MM.1S (cell line): ENCODE measurements around the gene MRPS6.

Experiments used
- DNase-seq: peaks from one replicate; pipeline ENCODE4 v3.0.0-alpha.2; 2015
- H2AFZ ChIP-seq: fragments of 300-600 bp; sonication (generic); 2 replicates; pipeline ENCODE4 v1.6.0; 2016; ENCODE audit warnings: antibody characterized with exemption, low read length
- H3F3A ChIP-seq: fragments of 300-600 bp; sonication (generic); 2 replicates; pipeline ENCODE4 v1.6.1; 2016; ENCODE audit warnings: mild to moderate bottlenecking, antibody characterized with exemption, low read length, moderate library complexity, mixed read lengths; ENCODE audit not compliant: insufficient read depth
- H3K27ac ChIP-seq: fragments of 300-600 bp; sonication (generic); 2 replicates; pipeline ENCODE4 v1.5.1; 2016; ENCODE audit warnings: mild to moderate bottlenecking, low read length
- H3K27me3 ChIP-seq: fragments of 300-600 bp; sonication (generic); replicated peaks from 2 replicates; pipeline ENCODE4 v1.6.0; 2016; ENCODE audit warnings: low read length; ENCODE audit not compliant: insufficient read depth
- H3K36me3 ChIP-seq: fragments of 300-600 bp; sonication (generic); replicated peaks from 2 replicates; pipeline ENCODE4 v1.6.1; 2016; ENCODE audit warnings: mild to moderate bottlenecking, low read length, mixed read lengths; ENCODE audit not compliant: insufficient read depth
- H3K4me1 ChIP-seq: fragments of 300-600 bp; sonication (generic); 2 replicates; pipeline ENCODE4 v1.6.1; 2016; ENCODE audit warnings: low read length, mixed read lengths
- H3K4me2 ChIP-seq: fragments of 300-600 bp; sonication (generic); 2 replicates; pipeline ENCODE4 v1.6.0; 2016; ENCODE audit warnings: low read depth, low read length
- H3K4me3 ChIP-seq: fragments of 300-600 bp; sonication (generic); 2 replicates; pipeline ENCODE4 v1.5.1; 2016; ENCODE audit warnings: low read length, mixed read lengths
- H3K79me2 ChIP-seq: fragments of 300-600 bp; sonication (generic); 2 replicates; pipeline ENCODE4 v1.6.1; 2016; ENCODE audit warnings: mixed run types, low read length, mixed read lengths
- H3K9ac ChIP-seq: fragments of 300-600 bp; sonication (generic); 2 replicates; pipeline ENCODE4 v1.6.1; 2016; ENCODE audit warnings: low read length, mixed read lengths
- H3K9me2 ChIP-seq: fragments of 300-600 bp; sonication (generic); replicated peaks from 2 replicates; pipeline ENCODE4 v1.6.1; 2016; ENCODE audit warnings: mild to moderate bottlenecking, low read length, mixed read lengths; ENCODE audit not compliant: insufficient read depth
- H3K9me3 ChIP-seq: fragments of 300-600 bp; sonication (generic); replicated peaks from 2 replicates; pipeline ENCODE4 v1.6.1; 2016; ENCODE audit warnings: mild to moderate bottlenecking, low read length, mixed read lengths; ENCODE audit not compliant: insufficient read depth
- H4K20me1 ChIP-seq: fragments of 300-600 bp; sonication (generic); 2 replicates; pipeline ENCODE4 v1.6.1; 2016; ENCODE audit warnings: mild to moderate bottlenecking, low read length, moderate library complexity, mixed read lengths; ENCODE audit not compliant: insufficient read depth
- CTCF ChIP-seq: fragments of 300-600 bp; sonication (generic); IDR thresholded peaks from 2 replicates; pipeline ENCODE4 v1.5.1; 2016; ENCODE audit warnings: antibody characterized with exemption, low read length, mixed read lengths
- EZH2 ChIP-seq: fragments of 300-600 bp; sonication (generic); optimal IDR thresholded peaks from 2 replicates; pipeline ENCODE3; 2017; ENCODE audit warnings: low read depth, mild to moderate bottlenecking, antibody characterized with exemption, low read length, mixed read lengths
- EZH2phosphoT487 ChIP-seq: fragments of 300-600 bp; sonication (generic); IDR thresholded peaks from 2 replicates; pipeline ENCODE4 v1.6.1; 2018; ENCODE audit warnings: antibody characterized with exemption, low read length

Gene MRPS6

DNA sequence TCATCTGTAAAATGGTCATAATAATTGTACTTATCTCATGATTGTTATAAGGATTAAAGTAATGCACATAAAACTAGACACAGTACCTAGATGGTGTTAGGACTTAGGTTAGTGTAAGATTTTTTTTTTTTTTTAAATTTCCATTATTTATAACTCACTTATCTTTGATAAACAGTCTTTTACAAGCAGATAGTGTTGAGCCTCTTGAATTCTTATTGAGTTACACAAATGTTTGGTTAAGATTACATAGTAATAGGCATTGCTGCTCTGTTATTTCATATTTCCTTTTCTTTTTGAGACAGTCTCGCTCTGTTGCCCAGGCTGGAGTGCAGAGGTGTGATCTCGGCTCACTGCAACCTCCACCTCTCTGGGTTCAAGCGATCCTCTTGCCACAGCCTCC, 15.4 kb downstream of the MRPS6 start:
- H3K4me2 ChIP-seq: no peak overlapping the region
- no peaks in the 10 kb centered on the region for H3F3A ChIP-seq
- peaks cover 4% of the 10 kb centered on the region; the same call in 1 of the 2 replicates for H4K20me1 ChIP-seq
- H3K27ac ChIP-seq: no peak overlapping the region
- H3K4me1 ChIP-seq: no peaks in the 10 kb centered on the region
- no peak overlapping the region for H2AFZ ChIP-seq
- no peak overlapping the region for H3K9ac ChIP-seq
- TF ChIP-seq EZH2phosphoT487 (no peak), EZH2 (no peak), CTCF (no peak)
- no peaks in the 10 kb centered on the region; the same call in 1 of the 2 replicates for H3K36me3 ChIP-seq
- no peaks in the 10 kb centered on the region for H3K27me3 ChIP-seq
- H3K79me2 ChIP-seq: peaks cover 85% of the 10 kb centered on the region
- H3K9me2 ChIP-seq: no peaks in the 10 kb centered on the region
- no peak overlapping the region for H3K4me3 ChIP-seq
- H3K9me3 ChIP-seq: no peaks in the 10 kb centered on the region
- no peak for DNase-seq

GRCh38 chr21:34091032-34091431, 17.7 kb downstream of the MRPS6 start:
- H2AFZ ChIP-seq: no peak overlapping the region
- H3K27ac ChIP-seq: no peak overlapping the region
- no peak for DNase-seq
- H3K9ac ChIP-seq: no peak overlapping the region
- no peaks in the 10 kb centered on the region for H3K9me2 ChIP-seq
- TF ChIP-seq EZH2 (no peak), CTCF (no peak), EZH2phosphoT487 (no peak)
- no peak overlapping the region for H3K4me3 ChIP-seq
- no peaks in the 10 kb centered on the region for H4K20me1 ChIP-seq
- no peaks in the 10 kb centered on the region for H3K4me1 ChIP-seq
- H3F3A ChIP-seq: no peaks in the 10 kb centered on the region
- no peak overlapping the region for H3K4me2 ChIP-seq
- 0 out of 2 replicates have a peak, but pooled peaks cover 8% of the 10 kb centered on the region for H3K36me3 ChIP-seq
- H3K9me3 ChIP-seq: no peaks in the 10 kb centered on the region
- H3K27me3 ChIP-seq: no peaks in the 10 kb centered on the region
- H3K79me2 ChIP-seq: peaks cover 71% of the 10 kb centered on the region

DNA sequence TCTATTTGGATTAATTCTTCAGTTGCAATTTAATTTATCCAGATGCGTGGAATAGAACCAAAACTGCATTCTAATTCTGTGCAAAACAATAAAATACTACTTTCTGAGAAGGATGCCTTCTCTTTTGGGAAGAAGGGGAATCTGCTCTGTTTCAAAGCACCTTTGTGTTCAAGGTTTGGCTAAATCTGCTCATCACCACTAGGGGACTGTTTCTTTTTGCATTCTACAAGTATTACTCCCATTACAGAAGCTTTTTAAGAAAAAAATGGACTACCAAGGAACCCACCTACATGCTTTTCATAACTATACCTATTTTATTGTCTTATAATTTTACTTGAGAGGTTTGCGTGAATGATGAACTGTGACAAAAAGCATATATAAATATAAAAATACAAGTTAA, 18.2 kb downstream of the MRPS6 start:
- H3K9me3 ChIP-seq: no peaks in the 10 kb centered on the region
- no peak for TF ChIP-seq EZH2phosphoT487
- TF ChIP-seq CTCF: peak; percentile 34
- H3K27me3 ChIP-seq: no peaks in the 10 kb centered on the region
- H3K4me3 ChIP-seq: no peak overlapping the region
- no peak overlapping the region for H3K9ac ChIP-seq
- no peak overlapping the region for H3K4me2 ChIP-seq
- DNase-seq: no peak
- H3K9me2 ChIP-seq: no peaks in the 10 kb centered on the region
- H3K4me1 ChIP-seq: no peaks in the 10 kb centered on the region
- no peak overlapping the region for H3K27ac ChIP-seq
- no peak overlapping the region for H2AFZ ChIP-seq
- peaks cover 65% of the 10 kb centered on the region for H3K79me2 ChIP-seq
- H3K36me3 ChIP-seq: 0 out of 2 replicates have a peak, but pooled peaks cover 8% of the 10 kb centered on the region
- no peaks in the 10 kb centered on the region for H3F3A ChIP-seq
- H4K20me1 ChIP-seq: no peaks in the 10 kb centered on the region
